ENCODE measurements around the gene ARHGEF17. TPM values are rescaled to one million over a fixed set of nuclear protein-coding genes. Genes with fewer than 3 reads are reported as not detected.

The ARHGEF17 gene
- polyA plus RNA-seq, 3 donors from 2014 or later, result not detected

DNA sequence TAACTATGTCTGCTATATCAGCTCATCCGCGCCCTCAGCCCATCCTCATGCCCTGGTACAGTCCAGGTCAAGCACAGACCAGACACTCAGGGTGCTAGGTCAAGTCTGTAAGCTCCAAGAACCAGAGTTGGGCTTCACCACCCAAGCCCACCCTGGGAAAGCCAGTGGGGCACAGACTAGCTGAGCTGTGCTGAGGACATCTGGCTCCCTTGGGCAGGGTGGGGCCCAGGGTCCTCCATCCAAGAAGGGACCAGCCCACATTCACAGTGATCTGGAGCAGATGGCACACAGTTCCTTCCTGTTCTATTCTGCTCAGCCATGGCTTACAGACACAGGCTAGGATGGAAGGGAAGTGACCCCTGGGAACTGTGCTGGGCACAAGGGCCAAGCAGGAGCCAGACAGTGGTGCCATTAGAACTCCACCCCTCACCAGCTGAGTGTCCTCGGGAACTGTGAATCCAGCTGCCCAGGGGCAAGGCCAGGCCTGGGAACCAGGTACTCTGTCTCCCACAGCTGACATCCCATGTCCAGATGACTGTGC lies 26.8 kb upstream of the ARHGEF17 start:
- Mint-ChIP-seq H3K27me3 (ENCODE audit: low read depth in 3 of 3) (peaks cover 2 to 4% (median 3%) of the 10 kb centered on the region in 3 donors), H3K36me3 (no peaks in the 10 kb centered on the region), H3K4me3 (no peak overlapping the region), H3K4me1 (no peaks in the 10 kb centered on the region), H3K27ac (no peak overlapping the region), H3K9me3 (no peaks in the 10 kb centered on the region)
- DNase-seq, result no peak

DNA sequence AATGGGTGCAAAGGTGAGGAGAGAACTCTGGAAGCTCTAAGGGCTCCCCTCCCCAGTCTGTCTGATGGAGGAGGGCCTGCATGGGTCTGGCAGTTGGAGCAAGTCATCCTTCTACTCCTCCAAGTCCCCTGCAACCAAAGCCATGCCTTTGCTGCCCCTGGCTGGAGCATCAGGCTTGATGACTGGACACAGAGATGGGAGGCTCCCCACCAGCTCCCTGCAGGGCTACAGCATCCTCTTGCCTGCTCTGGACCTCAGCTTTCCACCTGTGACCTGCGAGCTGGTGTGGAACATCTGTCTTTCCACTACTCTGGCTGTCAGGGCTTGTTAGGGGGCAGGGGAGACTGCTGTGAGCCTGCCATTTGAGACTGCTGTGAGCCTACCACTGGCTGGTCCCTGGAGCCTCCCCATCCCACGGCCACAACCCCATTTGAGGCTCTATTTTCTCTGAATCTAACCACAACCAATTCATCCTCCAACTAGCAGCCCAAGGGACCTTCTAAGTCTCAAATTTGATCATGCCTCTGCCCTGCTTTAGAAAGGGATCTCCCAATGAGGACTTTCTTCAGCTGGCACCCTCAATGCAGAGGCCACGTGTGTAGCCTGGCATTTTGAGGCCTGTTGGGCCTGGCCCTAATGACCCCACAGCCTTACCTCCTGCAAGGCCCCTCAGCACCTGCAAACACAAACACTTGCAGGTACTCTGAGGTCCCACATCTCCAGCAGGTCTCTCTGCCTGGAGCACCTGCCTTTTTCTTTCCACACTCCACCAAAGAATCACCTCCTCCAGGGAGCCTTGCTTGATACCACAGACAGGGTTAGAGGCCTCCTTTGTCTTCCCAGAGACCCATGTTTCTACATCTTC lies 26.0 kb upstream of the ARHGEF17 start:
- no peaks in the 10 kb centered on the region for H3K4me1 Mint-ChIP-seq
- H3K9me3 Mint-ChIP-seq, result no peaks in the 10 kb centered on the region
- DNase-seq, result no peak
- no peak overlapping the region for H3K4me3 Mint-ChIP-seq
- H3K27ac Mint-ChIP-seq, result no peak overlapping the region
- no peaks in the 10 kb centered on the region for H3K36me3 Mint-ChIP-seq
- peaks cover 0 to 4% (median 3%) of the 10 kb centered on the region in 3 donors for H3K27me3 Mint-ChIP-seq (ENCODE audit: low read depth in 3 of 3)

DNA sequence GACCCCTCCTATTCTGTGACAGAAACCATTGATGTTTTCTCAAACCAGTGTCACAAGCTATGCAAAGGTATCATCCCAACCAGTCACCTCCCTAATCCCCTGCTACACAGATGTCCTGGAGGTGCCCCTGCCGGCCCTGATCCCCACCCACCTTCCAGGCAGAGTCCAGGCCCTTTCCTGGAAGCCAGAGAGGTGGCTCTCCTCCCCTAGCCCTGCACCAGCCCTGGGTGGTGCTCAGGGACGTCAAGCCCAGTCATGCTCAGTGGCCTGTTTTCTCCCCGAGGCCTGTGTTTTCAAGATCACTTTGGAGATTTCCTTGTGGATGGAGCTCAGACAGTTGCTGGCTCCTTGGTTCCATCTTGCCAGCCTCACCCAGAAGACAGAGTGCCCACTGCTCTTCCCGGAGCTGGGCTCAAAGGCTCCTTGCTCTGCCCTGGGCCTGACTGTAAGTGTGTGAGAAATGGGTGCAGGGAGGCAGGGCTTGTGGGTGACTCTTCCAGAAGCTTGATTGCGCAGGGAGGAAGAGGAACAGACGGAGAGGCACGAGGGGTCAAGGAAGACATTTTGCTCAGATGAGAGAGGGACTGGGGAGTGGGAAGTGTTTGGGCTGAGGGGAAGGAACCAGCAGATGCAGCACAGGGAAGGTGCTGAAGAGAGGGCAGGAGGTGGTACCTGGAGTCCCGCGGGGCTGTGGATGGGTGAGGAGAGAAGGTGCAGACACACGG lies 24.6 kb upstream of the ARHGEF17 start:
- H3K27me3 Mint-ChIP-seq (ENCODE audit: low read depth in 3 of 3), result peaks cover 0 to 4% (median 3%) of the 10 kb centered on the region in 3 donors
- no peaks in the 10 kb centered on the region for H3K9me3 Mint-ChIP-seq
- no peaks in the 10 kb centered on the region for H3K4me1 Mint-ChIP-seq
- DNase-seq, result no peak
- H3K27ac Mint-ChIP-seq, result no peak overlapping the region
- no peaks in the 10 kb centered on the region for H3K36me3 Mint-ChIP-seq
- no peak overlapping the region for H3K4me3 Mint-ChIP-seq

DNA sequence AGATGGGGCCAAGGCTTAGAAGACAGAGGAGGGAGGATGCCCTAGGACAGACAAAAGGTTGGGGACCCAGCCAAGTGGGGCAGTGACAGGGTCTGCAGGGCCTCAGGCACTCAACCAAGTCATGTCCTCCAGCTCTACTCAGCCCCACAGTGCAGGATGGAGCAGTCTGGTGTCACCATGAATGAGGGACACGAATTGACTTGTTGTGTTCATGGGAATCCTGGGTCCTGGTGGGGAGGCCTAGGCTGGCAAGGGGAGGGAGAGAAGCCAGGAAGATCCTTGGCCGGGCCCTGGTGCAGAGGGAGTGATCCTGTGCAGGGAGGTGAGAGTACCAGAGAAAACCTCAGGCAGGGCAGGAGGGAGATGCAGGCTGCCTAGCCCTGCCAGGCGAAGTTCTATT lies 24.0 kb upstream of the ARHGEF17 start:
- Mint-ChIP-seq H3K36me3 (no peaks in the 10 kb centered on the region), H3K27ac (no peak overlapping the region), H3K27me3 (ENCODE audit: low read depth in 3 of 3) (peaks cover 0 to 4% (median 3%) of the 10 kb centered on the region in 3 donors), H3K9me3 (no peaks in the 10 kb centered on the region), H3K4me3 (no peak overlapping the region), H3K4me1 (peaks cover 4% of the 10 kb centered on the region in 2 donors)
- DNase-seq, result no peak

DNA sequence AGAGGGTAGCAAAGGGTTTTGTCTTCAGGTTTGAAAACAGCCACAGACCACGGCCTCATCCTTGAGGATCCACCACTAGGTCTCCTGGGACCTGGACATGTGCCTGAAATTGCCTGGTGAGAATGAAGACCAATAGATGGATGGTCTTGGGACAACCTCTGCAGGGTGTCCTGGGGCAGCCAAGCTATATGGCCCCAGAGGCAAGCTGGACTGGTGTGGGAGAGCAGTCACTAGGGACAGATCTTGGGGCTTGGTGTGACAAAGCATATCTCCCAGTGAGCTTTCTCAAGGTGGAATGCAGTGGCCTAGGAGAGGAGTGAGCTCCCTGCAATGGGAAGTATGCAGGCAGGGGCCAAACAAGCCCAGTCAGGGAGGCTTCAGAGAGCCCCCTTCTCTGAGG lies 22.4 kb upstream of the ARHGEF17 start:
- no peak for DNase-seq
- Mint-ChIP-seq H3K27ac (no peak overlapping the region), H3K27me3 (ENCODE audit: low read depth in 3 of 3) (peaks cover 0 to 4% (median 1%) of the 10 kb centered on the region in 3 donors)

DNA sequence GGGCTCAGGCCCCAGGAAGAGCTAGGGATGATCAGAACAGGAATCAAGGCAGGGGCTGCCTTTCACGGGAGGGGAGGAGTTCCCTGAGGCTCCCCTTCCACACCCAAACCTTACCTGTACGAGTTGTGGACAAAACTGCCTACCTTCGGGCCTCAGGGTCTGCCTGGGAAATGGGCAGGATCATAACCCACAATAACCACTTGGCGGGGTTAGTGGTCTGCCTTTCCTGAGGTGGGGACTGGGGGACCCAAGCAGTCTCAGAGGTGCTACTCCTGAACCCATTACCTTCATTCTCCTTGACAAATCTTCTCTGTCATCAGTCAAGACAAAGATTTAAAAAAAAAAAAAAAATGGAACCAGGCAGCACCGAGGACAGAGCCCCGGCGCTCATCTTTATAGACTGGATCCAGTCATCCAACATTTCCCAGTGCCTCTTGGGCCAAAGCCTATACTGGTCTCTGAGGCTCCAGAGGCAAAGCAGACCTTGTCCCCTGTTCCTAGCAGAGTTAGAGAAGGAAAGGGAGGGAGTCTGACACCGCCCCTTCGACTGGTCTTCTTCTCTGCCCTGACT lies 21.8 kb upstream of the ARHGEF17 start:
- Mint-ChIP-seq H3K36me3 (no peaks in the 10 kb centered on the region), H3K4me3 (no peak overlapping the region), H3K9me3 (no peaks in the 10 kb centered on the region), H3K27ac (no peak overlapping the region), H3K4me1 (peaks cover 9% of the 10 kb centered on the region in 2 donors), H3K27me3 (ENCODE audit: low read depth in 3 of 3) (peaks cover 0 to 4% (median 1%) of the 10 kb centered on the region in 3 donors)
- DNase-seq, result no peak

More for the DNA sequence above, 22.4 kb upstream of the ARHGEF17 start:
- Mint-ChIP-seq H3K4me3 (no peak overlapping the region), H3K4me1 (peaks cover 9% of the 10 kb centered on the region in 2 donors), H3K36me3 (no peaks in the 10 kb centered on the region), H3K9me3 (no peaks in the 10 kb centered on the region)

DNA sequence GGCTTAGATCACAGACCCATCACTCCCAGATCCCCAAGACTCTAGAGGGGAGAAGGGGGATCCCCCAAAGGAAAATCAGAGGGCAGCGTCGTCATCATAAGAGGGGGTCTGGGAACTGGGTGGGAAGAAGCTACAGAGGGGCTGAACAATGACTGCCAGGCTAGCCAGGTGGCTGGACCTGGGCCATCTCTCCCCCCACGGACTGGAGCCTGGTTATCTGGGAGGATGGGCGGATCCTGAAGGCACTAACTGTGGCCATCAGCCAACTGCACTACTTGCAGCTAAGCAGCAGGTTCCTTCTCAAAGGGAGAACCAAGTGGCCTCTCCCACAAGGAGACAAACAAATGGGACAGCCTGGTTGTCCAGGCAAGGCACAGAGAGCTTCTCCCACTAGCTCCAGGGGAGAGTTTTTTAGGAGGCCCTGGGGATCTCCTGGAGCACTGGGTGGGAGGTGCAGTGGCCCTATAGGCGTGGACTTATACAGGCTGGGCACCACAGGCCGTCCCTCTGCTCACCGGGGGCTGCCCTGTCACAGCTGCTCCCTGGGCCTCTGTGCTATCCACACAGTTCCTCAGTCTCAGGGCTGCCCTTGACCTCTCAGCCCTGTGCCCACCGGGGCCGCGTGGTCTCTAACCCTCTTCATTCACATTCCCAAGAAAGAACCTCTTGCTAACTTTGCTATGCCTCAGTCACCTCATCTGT lies 20.5 kb upstream of the ARHGEF17 start:
- Mint-ChIP-seq H3K27me3 (ENCODE audit: low read depth in 3 of 3) (peaks cover 0 to 3% (median 1%) of the 10 kb centered on the region in 3 donors), H3K9me3 (no peaks in the 10 kb centered on the region), H3K4me1 (peaks cover 9% of the 10 kb centered on the region in 2 donors), H3K27ac (peak overlapping the region in 1 of 6 donors; percentile 3), H3K36me3 (no peaks in the 10 kb centered on the region), H3K4me3 (no peak overlapping the region)
- no peak for DNase-seq

DNA sequence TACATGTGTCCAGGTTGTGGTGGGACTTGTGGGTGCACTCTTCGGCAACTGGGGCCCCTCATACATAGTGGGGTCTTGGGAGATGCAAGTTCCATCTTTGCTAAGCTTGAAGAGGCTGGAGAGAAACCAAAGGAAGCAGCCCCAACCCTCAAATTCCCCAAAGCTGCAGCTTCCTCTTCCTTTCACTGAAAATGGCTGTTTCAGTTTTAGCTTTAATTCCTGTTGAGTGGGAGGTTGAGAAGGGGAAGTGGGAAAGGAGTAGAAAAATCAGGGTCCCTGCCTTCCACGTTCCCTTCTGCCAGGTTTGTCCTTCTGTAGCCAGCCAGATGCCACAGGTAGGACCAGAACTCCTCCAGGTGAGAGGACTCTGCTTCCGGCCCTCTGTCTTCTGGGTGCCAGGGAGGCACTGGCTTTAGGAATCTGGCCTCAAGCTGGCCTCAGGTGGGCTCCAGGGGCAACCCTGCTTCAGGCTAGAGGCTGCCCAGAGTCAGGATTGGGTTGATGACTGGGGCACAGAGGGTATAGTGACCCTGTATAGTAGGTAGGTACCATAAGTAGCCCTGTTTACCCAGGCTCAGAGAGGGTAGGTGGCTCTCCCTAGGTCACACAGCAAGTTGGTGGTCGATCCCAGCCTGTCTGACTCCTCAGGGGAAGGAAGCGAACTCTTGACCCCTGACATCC lies 19.7 kb upstream of the ARHGEF17 start:
- H3K4me3 Mint-ChIP-seq, result no peak overlapping the region
- no peak for DNase-seq
- H3K27ac Mint-ChIP-seq, result peak overlapping the region in 3 of 6 donors; percentile 3 to 65 (median 18)
- H3K4me1 Mint-ChIP-seq, result peaks cover 9% of the 10 kb centered on the region in 2 donors
- H3K36me3 Mint-ChIP-seq, result no peaks in the 10 kb centered on the region
- peaks cover 1 to 4% (median 2%) of the 10 kb centered on the region in 3 donors for H3K27me3 Mint-ChIP-seq (ENCODE audit: low read depth in 3 of 3)
- no peaks in the 10 kb centered on the region for H3K9me3 Mint-ChIP-seq

DNA sequence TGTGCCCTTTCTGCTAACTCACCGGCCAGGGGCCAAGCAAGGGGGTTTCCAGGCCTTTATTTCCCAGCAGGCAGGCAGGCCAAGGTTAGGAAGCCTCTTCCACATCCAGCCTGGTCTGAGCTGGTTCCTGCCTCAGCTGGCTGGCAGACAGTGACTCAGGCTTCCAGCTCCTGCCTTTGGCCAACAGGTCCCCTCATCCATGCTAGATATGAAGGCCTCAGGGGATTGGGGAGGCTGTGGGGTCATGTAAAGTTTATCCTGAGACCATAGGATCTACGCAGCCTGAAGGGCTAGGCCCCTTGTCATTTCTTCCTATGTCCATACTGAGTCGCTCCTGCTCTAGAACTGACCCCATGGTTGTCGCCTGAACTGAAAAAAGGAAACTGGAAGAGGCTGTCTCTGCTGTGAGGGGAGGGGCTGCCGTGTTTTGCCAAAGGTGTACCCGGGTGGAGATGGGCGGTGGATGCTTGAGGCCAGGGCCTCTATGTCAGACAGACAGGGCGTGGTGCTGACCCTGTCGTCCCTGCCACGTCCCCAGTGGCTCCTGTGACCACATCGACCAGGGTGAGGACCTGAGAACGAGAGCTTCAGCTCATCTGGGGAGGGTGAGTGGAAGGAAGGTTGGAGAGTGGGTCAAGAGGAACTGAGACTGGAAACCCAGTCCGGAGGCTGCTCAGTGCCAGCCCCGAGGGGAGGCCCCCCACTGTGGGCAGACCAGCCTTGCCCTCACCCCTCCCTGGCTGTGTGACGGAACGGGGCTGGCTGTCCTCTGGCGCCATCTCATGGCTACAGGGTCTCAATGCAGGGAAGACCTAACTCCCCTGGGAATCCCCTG lies 19.0 kb upstream of the ARHGEF17 start:
- Mint-ChIP-seq H3K4me1 (peaks cover 9% of the 10 kb centered on the region in 2 donors), H3K27me3 (ENCODE audit: low read depth in 3 of 3) (peaks cover 0 to 4% (median 2%) of the 10 kb centered on the region in 3 donors), H3K27ac (peak overlapping the region in 5 of 6 donors; percentile 5 to 77 (median 65)), H3K4me3 (peak overlapping the region; percentile 7 to 77 (median 45)), H3K36me3 (no peaks in the 10 kb centered on the region), H3K9me3 (no peaks in the 10 kb centered on the region)
- DNase-seq, result peak; percentile 46 to 57 (median 54)

DNA sequence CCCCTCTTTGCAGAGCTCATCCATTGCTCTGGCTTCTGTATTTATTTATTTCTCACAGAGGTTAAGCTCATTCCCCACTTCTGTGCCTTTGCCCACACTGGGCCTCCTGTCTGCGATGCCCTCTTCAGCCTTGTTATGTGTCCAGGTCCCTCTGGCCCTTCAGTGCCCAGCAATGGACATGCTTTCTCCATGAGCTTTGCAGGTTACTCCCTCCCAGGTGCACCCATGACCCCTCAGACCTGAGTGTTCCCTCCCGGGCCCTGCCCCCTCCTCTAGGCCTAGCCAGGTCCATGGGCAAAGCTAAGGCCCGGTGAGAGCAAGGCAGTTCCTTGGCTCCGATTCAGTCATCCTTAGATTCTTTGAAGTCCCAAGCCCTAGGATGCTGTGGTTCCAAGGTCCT lies 17.5 kb upstream of the ARHGEF17 start:
- Mint-ChIP-seq H3K36me3 (no peaks in the 10 kb centered on the region), H3K4me1 (peaks cover 9% of the 10 kb centered on the region in 2 donors), H3K27ac (peak overlapping the region in 1 of 6 donors; percentile 71), H3K27me3 (ENCODE audit: low read depth in 3 of 3) (peaks cover 0 to 4% (median 2%) of the 10 kb centered on the region in 3 donors), H3K9me3 (no peaks in the 10 kb centered on the region), H3K4me3 (no peak overlapping the region)
- no peak for DNase-seq

DNA sequence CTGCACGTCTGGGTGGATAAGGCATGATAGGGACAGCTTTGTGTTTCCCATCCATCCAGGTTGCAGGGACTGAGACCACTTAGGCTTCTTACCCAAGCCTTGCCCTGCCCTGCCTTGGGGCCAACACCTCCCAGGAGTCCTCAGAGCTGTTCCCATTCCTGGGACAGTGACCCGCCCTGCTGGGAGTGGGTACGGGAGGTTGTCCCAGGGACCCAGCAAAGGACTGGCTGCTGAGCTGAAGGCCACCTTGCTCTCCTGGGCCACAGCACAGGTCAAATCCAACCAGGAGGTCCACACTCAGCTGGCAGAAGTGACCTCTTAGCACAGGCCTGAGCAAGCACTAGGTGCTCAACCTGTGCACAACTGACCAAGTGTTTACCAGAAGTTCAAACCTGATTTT lies 16.9 kb upstream of the ARHGEF17 start:
- Mint-ChIP-seq H3K36me3 (no peaks in the 10 kb centered on the region), H3K4me1 (peaks cover 9% of the 10 kb centered on the region in 2 donors), H3K27me3 (ENCODE audit: low read depth in 3 of 3) (peaks cover 0 to 4% (median 2%) of the 10 kb centered on the region in 3 donors), H3K9me3 (no peaks in the 10 kb centered on the region), H3K4me3 (no peak overlapping the region), H3K27ac (no peak overlapping the region)
- DNase-seq, result no peak

DNA sequence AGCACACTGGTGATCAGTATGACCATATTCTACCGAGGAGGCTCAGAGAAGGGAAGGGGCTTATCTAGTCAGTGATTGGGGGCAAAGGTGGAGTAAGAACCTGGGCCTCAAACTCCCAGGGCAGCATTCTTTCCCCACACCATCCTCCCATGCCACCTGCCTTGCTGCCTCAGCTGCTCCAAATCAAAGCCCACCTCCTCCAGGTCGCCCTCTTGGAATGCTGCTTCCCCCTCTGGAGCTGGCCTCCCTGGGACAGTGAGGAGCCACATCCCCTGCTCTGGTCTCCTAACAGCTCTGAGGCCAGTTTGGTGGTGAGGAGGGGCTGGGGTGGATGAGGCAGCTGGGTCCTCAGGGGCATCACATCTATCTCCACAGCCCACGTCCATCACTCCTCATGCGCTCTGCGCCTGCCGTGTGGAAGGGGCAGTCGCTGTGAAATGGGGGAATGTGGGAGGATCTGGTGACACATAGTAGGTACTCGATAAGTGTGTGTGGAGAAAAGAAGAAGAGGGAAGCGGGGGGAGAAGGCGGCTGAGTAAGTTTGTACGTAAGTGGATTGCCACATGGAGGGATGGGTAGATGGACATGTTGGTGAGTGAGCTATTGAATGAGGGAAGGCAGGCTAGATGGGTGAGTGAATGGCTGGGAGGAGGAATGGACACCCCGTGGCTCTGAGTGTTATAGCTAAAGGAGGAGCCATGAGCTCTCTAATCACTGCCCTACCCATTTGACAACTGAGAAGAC lies 16.1 kb upstream of the ARHGEF17 start:
- Mint-ChIP-seq H3K4me1 (peaks cover 9% of the 10 kb centered on the region in 2 donors), H3K27me3 (ENCODE audit: low read depth in 3 of 3) (peaks cover 0 to 7% (median 2%) of the 10 kb centered on the region in 3 donors), H3K9me3 (no peaks in the 10 kb centered on the region), H3K36me3 (no peaks in the 10 kb centered on the region), H3K27ac (no peak overlapping the region), H3K4me3 (no peak overlapping the region)
- DNase-seq, result no peak
